ENCODE measurements around the gene IL22RA1. TPM values are rescaled to one million over a fixed set of nuclear protein-coding genes. Genes with fewer than 3 reads are reported as not detected.

Gene IL22RA1
- total and polyA plus RNA-seq, 2 of the 8 experiments (the other 6 are each of a cell fraction or from before 2014, with no cell fraction given) = 0.17 to 0.32 TPM

DNA sequence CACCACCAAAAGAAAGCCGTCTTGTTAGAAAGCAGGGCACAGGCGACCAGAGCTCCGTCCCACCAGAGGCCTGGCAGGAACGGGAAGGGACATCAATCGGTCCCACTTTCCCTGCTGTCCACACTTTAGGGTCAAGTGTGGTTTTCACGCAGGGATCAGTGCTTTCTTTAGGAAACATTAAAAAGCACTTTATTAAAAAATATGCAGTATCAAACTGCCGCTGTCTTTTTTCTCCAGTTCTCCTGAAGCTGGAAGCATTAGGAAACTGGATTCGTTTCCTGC, 43.7 kb upstream of the IL22RA1 start (continued):
- TF ChIP-seq TEAD4 (IDR thresholded peaks at IDR 0.05; ENCODE audit: low read depth, low read length) (no peak), SIX5 (IDR thresholded peaks at IDR 0.05; ENCODE audit: low read depth, low read length) (no peak)
